ENCODE results near the gene HGF. TPM values are rescaled to one million over a fixed set of nuclear protein-coding genes. Genes with fewer than 3 reads are reported as not detected.

Gene HGF
- total and polyA plus RNA-seq, 8 donors, result 0.60 to 10.7 (median 6.6) TPM

DNA sequence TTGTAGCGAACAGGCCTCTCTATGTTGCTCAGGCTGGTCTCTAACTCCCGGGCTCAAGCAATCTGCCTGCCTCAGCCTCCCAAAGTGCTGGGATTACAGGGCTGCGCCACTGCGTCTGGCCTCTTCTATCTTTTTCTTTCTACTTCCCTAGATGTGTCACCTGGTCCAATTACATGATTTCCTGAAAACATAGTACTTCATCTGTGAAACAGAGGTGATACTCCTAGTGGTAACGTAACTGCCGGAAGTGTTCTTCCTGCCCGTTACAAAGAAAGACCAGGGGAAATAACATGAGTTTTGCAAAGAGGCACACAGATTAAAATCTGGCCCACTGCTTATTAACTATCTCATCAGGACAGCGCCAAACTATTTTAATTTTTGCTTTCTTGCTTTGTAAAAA, 18.4 kb upstream of the HGF start:
- TF ChIP-seq, protein P1, sequence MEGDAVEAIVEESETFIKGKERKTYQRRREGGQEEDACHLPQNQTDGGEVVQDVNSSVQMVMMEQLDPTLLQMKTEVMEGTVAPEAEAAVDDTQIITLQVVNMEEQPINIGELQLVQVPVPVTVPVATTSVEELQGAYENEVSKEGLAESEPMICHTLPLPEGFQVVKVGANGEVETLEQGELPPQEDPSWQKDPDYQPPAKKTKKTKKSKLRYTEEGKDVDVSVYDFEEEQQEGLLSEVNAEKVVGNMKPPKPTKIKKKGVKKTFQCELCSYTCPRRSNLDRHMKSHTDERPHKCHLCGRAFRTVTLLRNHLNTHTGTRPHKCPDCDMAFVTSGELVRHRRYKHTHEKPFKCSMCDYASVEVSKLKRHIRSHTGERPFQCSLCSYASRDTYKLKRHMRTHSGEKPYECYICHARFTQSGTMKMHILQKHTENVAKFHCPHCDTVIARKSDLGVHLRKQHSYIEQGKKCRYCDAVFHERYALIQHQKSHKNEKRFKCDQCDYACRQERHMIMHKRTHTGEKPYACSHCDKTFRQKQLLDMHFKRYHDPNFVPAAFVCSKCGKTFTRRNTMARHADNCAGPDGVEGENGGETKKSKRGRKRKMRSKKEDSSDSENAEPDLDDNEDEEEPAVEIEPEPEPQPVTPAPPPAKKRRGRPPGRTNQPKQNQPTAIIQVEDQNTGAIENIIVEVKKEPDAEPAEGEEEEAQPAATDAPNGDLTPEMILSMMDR (IDR thresholded peaks at IDR 0.05), result no peak
- TF ChIP-seq POLR2AphosphoS5 (IDR thresholded peaks at IDR 0.05) (no peak), POLR2A (IDR thresholded peaks at IDR 0.05) (no peak), EP300 (IDR thresholded peaks at IDR 0.05) (no peak)
- Histone ChIP-seq H3K4me3 (no peak overlapping the region), H3K27me3 (no peaks in the 10 kb centered on the region), H3K9me3 (no peaks in the 10 kb centered on the region), H3K4me1 (no peaks in the 10 kb centered on the region), H3K36me3 (no peaks in the 10 kb centered on the region), H3K27ac (no peak overlapping the region)
- intact Hi-C loops (cut with DNase I; ENCODE audit: low total_unique reads), result no loop called here
- no peak for DNase-seq
- WGBS, 5 donors, result 69 to 90% (median 82%) methylated on average over 8 of the region's 8 CpGs

DNA sequence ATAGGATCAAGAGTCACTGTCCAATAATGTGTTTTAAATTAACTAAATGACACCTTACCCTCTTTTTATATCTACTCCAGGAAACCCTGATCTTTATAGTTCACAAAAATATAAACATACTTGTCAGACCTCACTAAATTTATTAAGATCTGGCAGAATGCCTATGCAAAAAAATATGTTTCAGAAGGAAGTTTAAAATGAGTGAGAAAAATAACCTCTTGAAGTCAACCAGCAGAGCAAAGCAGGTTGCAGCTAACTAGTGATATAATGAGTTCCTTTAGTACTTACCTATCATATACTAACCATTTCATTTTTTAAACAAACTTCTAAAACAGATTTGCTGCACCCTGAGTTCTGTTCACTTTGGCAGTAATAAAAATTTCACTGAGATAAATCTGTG, 14.0 kb upstream of the HGF start:
- Histone ChIP-seq H3K4me1 (peaks cover 0 to 12% (median 0%) of the 10 kb centered on the region in 4 donors), H3K4me3 (no peak overlapping the region), H3K36me3 (no peaks in the 10 kb centered on the region), H3K9me3 (no peaks in the 10 kb centered on the region), H3K27ac (no peak overlapping the region), H3K27me3 (no peaks in the 10 kb centered on the region)
- no peak for DNase-seq
- TF ChIP-seq, protein P1 (IDR thresholded peaks at IDR 0.05), result no peak
- no peak for TF ChIP-seq POLR2AphosphoS5 (IDR thresholded peaks at IDR 0.05)
- TF ChIP-seq POLR2A (IDR thresholded peaks at IDR 0.05), result no peak
- TF ChIP-seq EP300 (IDR thresholded peaks at IDR 0.05), result no peak
- intact Hi-C loops (cut with DNase I; ENCODE audit: low total_unique reads), result no loop called here

DNA sequence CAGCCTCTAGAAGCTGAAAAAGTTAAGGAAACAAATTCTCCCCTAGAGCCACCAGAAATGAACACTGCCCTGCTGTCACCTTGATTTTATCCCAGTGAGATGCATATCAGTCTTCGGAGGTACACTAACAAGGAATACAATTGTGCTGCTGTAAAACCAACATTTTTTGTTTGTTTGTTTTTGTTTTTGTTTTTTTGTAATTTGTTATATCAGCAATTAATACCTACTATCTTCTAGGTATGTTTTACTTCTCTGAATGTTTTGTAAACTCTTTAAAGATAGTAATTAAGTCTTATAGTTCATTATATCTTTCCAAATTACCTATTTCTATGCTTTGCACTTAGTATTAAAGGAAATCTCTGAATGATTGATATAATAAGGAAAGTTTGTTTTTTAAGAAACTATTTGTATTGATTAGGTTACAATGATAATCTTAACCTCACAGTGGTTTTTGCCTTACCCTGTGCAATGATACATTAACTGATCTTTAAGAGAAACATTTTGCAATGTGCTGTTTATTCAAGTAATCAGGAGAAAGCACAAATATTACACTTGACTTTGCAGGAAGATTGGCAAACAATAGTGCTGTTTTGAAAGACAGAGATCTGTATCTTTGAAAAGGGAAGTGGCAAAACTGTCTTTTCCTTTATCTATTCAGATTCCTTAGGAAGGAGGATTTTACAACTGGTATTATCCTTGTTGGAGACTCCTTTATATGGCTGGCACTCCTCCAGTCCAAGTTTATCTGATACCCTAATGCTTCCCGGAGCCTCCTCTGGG, 11.3 kb upstream of the HGF start:
- H3K9me3 ChIP-seq, result no peaks in the 10 kb centered on the region
- intact Hi-C loops (cut with DNase I; ENCODE audit: low total_unique reads), result no loop called here
- no peak for TF ChIP-seq EP300 (IDR thresholded peaks at IDR 0.05)
- TF ChIP-seq, protein P1 (IDR thresholded peaks at IDR 0.05), result no peak
- TF ChIP-seq POLR2A (IDR thresholded peaks at IDR 0.05), result no peak
- TF ChIP-seq POLR2AphosphoS5 (IDR thresholded peaks at IDR 0.05), result no peak
- no peaks in the 10 kb centered on the region for H3K27me3 ChIP-seq
- 25 to 58% (median 39%) methylated on average over 2 of the region's 2 CpGs for WGBS, 5 donors
- H3K4me3 ChIP-seq, result no peak overlapping the region
- H3K27ac ChIP-seq, result no peak overlapping the region
- peaks cover 0 to 12% (median 0%) of the 10 kb centered on the region in 4 donors for H3K4me1 ChIP-seq
- no peaks in the 10 kb centered on the region for H3K36me3 ChIP-seq
- no peak for DNase-seq

DNA sequence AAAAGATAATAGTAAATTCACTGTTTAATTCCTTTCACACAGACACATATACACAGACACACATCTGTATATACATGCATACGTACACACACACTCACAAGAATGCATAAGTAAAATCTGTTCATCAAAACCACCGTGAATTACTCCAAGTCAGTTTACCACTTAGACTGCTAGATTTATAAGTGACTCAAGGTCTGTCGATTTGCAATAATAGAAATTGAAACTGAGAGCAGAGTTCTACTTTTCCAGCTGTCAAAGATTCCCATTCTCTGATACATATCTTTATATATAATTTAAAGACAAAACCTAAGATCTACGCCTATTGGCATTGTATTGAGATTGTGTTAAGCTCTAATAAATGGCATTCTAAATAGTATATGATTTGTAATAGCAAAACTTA, 9.9 kb upstream of the HGF start:
- Histone ChIP-seq H3K9me3 (no peaks in the 10 kb centered on the region), H3K27me3 (no peaks in the 10 kb centered on the region), H3K4me3 (no peak overlapping the region), H3K36me3 (no peaks in the 10 kb centered on the region), H3K27ac (no peak overlapping the region), H3K4me1 (peaks cover 0 to 12% (median 0%) of the 10 kb centered on the region in 4 donors)
- DNase-seq, result no peak
- TF ChIP-seq EP300 (IDR thresholded peaks at IDR 0.05) (no peak), POLR2A (IDR thresholded peaks at IDR 0.05) (no peak), POLR2AphosphoS5 (IDR thresholded peaks at IDR 0.05) (no peak)
- TF ChIP-seq, protein P1 (IDR thresholded peaks at IDR 0.05), result no peak
- WGBS, 5 donors, result 87 to 95% (median 90%) methylated on average over 4 of the region's 4 CpGs
- intact Hi-C loops (cut with DNase I; ENCODE audit: low total_unique reads), result no loop called here

Data from stomach (tissue), 9 donors.